GM12873 (cell line): ENCODE results near the gene HECA.

Experiments used
- TF ChIP-seq, protein P1 (sequence below): IDR thresholded peaks from 2 replicates; pipeline ENCODE4 v1.5.1; 2012; ENCODE audit warnings: low read depth, mild to moderate bottlenecking, moderate library complexity, low read length, control low read depth; ENCODE audit not compliant: insufficient read depth; ENCODE audit errors: missing control alignments

HECA gene

DNA sequence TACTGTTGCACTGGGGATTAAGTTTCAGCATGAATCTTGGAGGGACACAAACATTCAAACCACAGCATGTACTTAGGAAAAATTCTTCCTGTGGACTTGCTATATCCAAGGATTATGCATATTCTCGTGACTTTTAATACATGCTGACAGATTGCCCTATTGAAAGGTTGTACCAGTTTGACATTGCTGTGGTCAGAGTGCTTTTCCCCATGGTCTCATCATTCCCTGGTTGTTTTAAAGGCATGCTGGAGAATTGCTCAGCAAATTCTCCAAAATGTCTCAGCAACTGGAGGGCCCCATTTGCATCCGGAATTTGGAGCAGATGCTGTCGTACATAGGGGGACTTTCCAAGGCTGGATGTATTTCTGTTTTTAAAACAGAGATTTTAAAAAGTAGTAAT is 7.4 kb downstream of the HECA start:
- TF ChIP-seq, protein P1, sequence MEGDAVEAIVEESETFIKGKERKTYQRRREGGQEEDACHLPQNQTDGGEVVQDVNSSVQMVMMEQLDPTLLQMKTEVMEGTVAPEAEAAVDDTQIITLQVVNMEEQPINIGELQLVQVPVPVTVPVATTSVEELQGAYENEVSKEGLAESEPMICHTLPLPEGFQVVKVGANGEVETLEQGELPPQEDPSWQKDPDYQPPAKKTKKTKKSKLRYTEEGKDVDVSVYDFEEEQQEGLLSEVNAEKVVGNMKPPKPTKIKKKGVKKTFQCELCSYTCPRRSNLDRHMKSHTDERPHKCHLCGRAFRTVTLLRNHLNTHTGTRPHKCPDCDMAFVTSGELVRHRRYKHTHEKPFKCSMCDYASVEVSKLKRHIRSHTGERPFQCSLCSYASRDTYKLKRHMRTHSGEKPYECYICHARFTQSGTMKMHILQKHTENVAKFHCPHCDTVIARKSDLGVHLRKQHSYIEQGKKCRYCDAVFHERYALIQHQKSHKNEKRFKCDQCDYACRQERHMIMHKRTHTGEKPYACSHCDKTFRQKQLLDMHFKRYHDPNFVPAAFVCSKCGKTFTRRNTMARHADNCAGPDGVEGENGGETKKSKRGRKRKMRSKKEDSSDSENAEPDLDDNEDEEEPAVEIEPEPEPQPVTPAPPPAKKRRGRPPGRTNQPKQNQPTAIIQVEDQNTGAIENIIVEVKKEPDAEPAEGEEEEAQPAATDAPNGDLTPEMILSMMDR, result no peak

DNA sequence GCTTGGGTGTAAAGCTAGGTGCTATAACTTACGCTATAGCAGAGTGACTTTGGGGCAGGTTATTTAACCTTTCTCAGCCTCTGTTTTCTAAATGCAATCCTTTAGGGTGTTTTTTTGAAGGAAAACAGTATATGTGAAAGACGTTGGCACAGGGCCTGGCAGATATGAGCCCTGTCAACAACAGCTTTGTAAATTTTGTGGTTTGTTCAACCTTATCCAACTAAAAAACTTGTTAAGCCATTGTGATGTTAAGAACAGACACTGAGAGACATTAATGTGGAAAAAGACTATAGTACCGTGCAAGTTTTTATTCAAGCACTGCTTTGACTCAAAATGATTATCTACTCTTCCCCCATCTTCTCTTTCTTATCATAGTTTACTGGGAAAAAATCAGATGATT is 8.2 kb downstream of the HECA start:
- TF ChIP-seq, protein P1, result no peak

DNA sequence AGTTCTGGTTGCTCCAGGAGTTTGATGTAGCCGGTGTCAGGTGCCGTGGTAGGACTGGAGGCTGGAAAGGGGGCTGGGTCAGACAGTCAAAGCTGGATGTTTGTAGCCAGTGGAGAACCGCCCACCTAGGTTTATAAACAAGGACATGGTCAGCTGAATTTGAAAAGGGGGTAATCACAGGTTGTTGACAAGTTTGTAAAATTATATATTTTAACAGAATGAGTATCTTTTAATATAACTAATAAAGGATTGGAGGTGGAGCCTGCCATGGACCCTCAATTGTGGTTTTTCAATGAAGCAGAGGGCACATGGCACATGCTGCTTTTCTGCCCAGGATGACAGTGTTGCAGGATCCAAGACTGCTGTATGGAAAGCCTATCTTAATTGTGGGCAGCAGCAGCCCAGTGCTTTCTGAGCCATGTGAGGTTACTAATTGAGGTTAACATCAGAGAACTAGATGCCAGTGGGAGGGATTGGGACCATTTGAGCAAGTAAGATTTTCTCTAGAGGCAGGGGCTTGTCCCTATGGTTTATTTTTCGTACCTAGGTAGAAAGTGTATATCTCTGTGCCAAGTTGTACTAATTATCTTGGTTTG is 9.7 kb downstream of the HECA start:
- TF ChIP-seq, protein P1, result no peak

DNA sequence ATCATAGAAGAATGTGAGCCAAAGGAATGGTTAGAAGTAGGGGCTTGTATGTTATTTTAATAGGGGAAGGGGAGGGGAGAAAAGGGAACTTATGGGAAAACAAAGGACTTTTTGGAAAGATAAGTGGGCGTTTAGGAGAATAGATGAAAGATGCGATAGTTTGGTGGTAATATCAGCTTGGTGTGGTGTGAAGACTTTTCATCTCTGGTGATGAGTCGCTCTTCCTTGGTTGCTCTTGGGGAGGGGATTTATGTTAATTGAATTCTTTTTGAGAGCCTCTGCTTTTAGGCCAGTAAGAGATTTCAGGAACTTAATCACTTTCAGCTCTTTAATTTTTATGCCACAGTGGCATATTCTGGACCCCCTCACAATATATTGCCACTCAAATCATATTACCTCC is 10.8 kb downstream of the HECA start:
- TF ChIP-seq, protein P1, result no peak

DNA sequence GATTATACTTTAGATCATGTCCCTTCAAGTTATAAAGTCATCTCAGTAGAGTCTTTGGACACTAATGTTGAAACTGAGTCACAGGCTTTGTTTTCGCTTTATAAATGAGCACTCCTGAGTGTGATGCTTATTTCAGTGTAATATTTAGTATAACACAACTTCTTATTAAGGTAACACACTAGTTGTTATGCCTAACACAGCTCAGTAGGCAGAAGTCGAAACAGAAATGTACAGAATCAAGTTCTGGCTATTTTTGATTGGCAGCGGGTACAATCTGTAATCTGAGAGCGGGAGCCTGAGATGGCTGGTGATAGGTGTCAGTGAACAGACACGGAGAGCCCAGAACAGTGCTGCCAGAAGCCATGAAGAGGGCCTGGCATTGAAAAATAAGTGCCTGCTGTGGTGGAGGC is 11.4 kb downstream of the HECA start:
- TF ChIP-seq, protein P1, result no peak

DNA sequence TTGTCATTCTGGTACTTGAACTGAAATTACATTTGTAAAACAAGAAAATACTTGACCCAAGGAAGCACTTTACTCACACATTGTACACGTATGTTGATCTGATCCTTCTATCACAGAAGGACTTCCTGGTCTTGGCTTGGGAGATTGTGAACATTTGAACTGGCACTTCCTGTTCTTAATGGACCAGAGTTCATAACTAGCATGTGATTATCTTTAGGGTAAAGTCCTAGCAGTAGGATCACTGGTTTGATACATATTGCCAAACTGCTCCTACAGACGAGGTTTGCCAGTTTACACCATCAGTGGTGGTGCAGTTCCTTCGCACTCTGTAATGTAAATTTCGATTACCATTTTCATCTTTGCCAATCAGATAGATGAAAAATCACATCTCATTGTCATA is 12.7 kb downstream of the HECA start:
- TF ChIP-seq, protein P1, result no peak

DNA sequence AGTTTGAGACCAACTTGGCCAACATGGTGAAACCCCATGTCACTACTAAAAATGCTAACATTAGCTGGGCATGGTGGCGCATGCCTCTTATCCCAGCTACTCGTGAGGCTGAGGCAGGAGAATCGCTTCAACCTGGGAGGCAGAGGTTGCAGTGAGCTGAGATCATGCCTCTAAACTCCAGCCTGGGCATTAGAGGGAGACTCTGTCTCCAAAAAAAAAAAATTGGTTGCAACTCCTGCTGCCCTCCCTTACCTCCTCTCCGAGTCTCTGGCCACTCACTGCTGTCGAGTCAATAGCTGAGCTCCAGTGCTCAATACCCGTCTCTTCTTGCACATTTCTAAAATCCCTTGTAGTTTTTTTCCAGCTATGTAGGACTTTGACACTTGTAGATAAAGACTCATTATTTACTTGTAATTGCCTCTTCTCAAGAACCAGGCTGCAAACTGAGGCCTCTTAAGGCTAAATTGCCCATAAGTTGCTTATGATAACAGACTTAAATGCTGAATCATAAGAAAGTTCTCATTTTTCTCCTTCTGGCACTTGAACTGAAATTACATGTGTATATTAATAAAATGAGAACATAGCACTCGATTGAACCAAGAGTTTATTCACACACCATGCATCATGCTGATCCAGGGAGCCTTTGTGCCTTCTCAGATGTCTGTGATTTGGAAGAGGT is 13.8 kb downstream of the HECA start:
- TF ChIP-seq, protein P1, result no peak
